ENCODE measurements around the gene AGK. TPM values are rescaled to one million over a fixed set of nuclear protein-coding genes. Genes with fewer than 3 reads are reported as not detected.

The AGK gene
- total RNA-seq, 1 donor from 2014 or later = 28.6 TPM

DNA sequence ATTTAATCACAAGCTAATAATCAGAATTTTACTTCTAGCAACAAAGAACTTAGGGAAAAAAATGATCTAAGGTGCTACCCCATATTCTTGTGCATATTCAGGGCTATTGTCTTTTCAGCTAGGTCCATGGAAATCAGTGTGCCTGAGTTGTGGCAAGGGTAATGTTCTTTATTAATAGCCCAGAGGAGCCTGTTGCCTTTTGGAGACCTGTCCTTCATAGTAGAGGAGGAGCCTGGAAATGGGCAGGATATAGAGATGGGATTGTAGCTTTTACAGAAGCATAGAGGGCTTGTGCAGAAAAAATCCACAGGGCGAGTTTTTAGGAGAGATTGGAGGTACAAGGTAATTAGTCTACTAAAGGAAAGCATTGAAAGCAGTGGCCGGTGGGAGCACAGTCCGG, 38.9 kb downstream of the AGK start:
- Mint-ChIP-seq H3K4me3 (ENCODE audit: unreplicated experiment) (no peak overlapping the region), H3K36me3 (ENCODE audit: low read depth, unreplicated experiment) (peaks cover 1% of the 10 kb centered on the region), H3K27ac (ENCODE audit: unreplicated experiment) (no peak overlapping the region), H3K27me3 (ENCODE audit: low read depth, unreplicated experiment) (no peaks in the 10 kb centered on the region), H3K4me1 (ENCODE audit: low read depth, unreplicated experiment) (peaks cover 43% of the 10 kb centered on the region), H3K9me3 (ENCODE audit: unreplicated experiment) (no peaks in the 10 kb centered on the region)
- TF ChIP-seq, protein P1, sequence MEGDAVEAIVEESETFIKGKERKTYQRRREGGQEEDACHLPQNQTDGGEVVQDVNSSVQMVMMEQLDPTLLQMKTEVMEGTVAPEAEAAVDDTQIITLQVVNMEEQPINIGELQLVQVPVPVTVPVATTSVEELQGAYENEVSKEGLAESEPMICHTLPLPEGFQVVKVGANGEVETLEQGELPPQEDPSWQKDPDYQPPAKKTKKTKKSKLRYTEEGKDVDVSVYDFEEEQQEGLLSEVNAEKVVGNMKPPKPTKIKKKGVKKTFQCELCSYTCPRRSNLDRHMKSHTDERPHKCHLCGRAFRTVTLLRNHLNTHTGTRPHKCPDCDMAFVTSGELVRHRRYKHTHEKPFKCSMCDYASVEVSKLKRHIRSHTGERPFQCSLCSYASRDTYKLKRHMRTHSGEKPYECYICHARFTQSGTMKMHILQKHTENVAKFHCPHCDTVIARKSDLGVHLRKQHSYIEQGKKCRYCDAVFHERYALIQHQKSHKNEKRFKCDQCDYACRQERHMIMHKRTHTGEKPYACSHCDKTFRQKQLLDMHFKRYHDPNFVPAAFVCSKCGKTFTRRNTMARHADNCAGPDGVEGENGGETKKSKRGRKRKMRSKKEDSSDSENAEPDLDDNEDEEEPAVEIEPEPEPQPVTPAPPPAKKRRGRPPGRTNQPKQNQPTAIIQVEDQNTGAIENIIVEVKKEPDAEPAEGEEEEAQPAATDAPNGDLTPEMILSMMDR (IDR thresholded peaks at IDR 0.05; ENCODE audit: insufficient read depth, low read depth, low read length) = no peak
- no peak for TF ChIP-seq EZH2 (IDR thresholded peaks at IDR 0.05; ENCODE audit: insufficient read depth, low read length)
- H3K4me1 ChIP-seq (ENCODE audit: insufficient read depth, low read length) = peaks cover 17% of the 10 kb centered on the region
- H3K4me2 ChIP-seq (ENCODE audit: low read length) = no peak overlapping the region
- DNase-seq (ENCODE audit: low read depth) (no peak), FAIRE-seq (no peak)
- H3K4me3 ChIP-seq (ENCODE audit: insufficient read depth, low read depth, low read length) = no peak overlapping the region
- H3K79me2 ChIP-seq (ENCODE audit: insufficient read depth, low read length) = no peaks in the 10 kb centered on the region
- no peaks in the 10 kb centered on the region for H4K20me1 ChIP-seq (ENCODE audit: insufficient read depth, low read length)
- no peak overlapping the region for H2AFZ ChIP-seq (ENCODE audit: low read depth, low read length)
- no peaks in the 10 kb centered on the region for H3K27me3 ChIP-seq (ENCODE audit: insufficient read depth, low read length)
- no peaks in the 10 kb centered on the region for H3K36me3 ChIP-seq (ENCODE audit: insufficient read depth, low read length)
- H3K9me3 ChIP-seq (ENCODE audit: insufficient read depth, low read depth, low read length) = no peaks in the 10 kb centered on the region
- H3K9ac ChIP-seq (ENCODE audit: low read length) = no peak overlapping the region
- H3K27ac ChIP-seq (ENCODE audit: low read depth, low read length) = no peak overlapping the region

DNA sequence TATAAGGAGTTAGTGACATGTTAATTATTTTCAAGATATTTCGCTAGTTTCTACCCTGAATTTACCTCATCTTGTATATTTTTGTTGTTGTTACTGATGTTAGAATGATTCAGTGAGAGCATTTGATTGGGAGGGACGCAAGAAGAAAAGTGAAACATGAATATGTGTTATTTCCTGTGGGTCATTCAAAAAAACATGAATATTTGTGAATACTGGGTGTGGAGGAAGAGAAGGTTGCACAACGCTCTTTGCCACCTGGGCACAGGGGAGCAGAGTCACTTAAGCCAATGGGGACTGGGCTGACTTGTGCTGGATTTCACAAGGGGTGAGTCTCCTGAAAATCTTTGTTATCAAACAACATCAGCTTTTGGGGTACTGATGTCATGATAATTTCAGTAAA, 39.5 kb downstream of the AGK start:
- peaks cover 1% of the 10 kb centered on the region for H3K36me3 Mint-ChIP-seq (ENCODE audit: low read depth, unreplicated experiment)
- TF ChIP-seq EZH2 (IDR thresholded peaks at IDR 0.05; ENCODE audit: insufficient read depth, low read length) = no peak
- TF ChIP-seq, protein P1 (IDR thresholded peaks at IDR 0.05; ENCODE audit: insufficient read depth, low read depth, low read length) = no peak
- no peaks in the 10 kb centered on the region for H3K27me3 Mint-ChIP-seq (ENCODE audit: low read depth, unreplicated experiment)
- Histone ChIP-seq H4K20me1 (ENCODE audit: insufficient read depth, low read length) (no peaks in the 10 kb centered on the region), H3K9ac (ENCODE audit: low read length) (no peak overlapping the region), H3K4me1 (ENCODE audit: insufficient read depth, low read length) (peaks cover 11% of the 10 kb centered on the region), H3K79me2 (ENCODE audit: insufficient read depth, low read length) (no peaks in the 10 kb centered on the region), H2AFZ (ENCODE audit: low read depth, low read length) (no peak overlapping the region), H3K4me3 (ENCODE audit: insufficient read depth, low read depth, low read length) (no peak overlapping the region), H3K27me3 (ENCODE audit: insufficient read depth, low read length) (no peaks in the 10 kb centered on the region), H3K36me3 (ENCODE audit: insufficient read depth, low read length) (no peaks in the 10 kb centered on the region), H3K9me3 (ENCODE audit: insufficient read depth, low read depth, low read length) (no peaks in the 10 kb centered on the region), H3K4me2 (ENCODE audit: low read length) (no peak overlapping the region), H3K27ac (ENCODE audit: low read depth, low read length) (no peak overlapping the region)
- peaks cover 37% of the 10 kb centered on the region for H3K4me1 Mint-ChIP-seq (ENCODE audit: low read depth, unreplicated experiment)
- no peak for FAIRE-seq
- H3K4me3 Mint-ChIP-seq (ENCODE audit: unreplicated experiment) = no peak overlapping the region
- no peak for DNase-seq (ENCODE audit: low read depth)
- peak overlapping the region; percentile 5 for H3K27ac Mint-ChIP-seq (ENCODE audit: unreplicated experiment)
- H3K9me3 Mint-ChIP-seq (ENCODE audit: unreplicated experiment) = no peaks in the 10 kb centered on the region

DNA sequence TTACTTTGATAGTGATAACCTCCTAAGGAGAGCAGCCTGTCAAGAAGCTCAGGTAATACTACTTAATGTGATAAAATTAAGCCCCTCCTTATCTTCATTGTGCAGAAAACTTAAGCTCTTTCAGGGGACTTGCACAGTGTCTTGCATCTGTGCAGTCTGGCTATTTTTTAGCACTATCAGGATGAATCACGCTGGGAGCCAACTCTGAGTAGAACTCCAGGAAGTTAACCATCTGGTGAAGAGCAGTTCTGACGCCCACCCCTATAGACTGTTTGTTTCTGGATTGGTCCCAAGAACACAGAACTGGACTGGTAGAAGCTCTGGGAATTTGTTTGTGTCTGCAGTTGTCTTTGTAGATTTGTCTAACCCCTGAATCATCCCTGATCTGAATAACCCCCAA, 41.9 kb downstream of the AGK start:
- Histone ChIP-seq H3K4me2 (ENCODE audit: low read length) (peak overlapping the region; percentile 45), H3K36me3 (ENCODE audit: insufficient read depth, low read length) (no peaks in the 10 kb centered on the region), H2AFZ (ENCODE audit: low read depth, low read length) (no peak overlapping the region), H3K27me3 (ENCODE audit: insufficient read depth, low read length) (no peaks in the 10 kb centered on the region), H3K4me3 (ENCODE audit: insufficient read depth, low read depth, low read length) (no peak overlapping the region), H3K4me1 (ENCODE audit: insufficient read depth, low read length) (no peaks in the 10 kb centered on the region), H3K9ac (ENCODE audit: low read length) (no peak overlapping the region), H3K79me2 (ENCODE audit: insufficient read depth, low read length) (no peaks in the 10 kb centered on the region), H4K20me1 (ENCODE audit: insufficient read depth, low read length) (no peaks in the 10 kb centered on the region), H3K9me3 (ENCODE audit: insufficient read depth, low read depth, low read length) (no peaks in the 10 kb centered on the region), H3K27ac (ENCODE audit: low read depth, low read length) (no peak overlapping the region)
- Mint-ChIP-seq H3K36me3 (ENCODE audit: low read depth, unreplicated experiment) (no peaks in the 10 kb centered on the region), H3K4me1 (ENCODE audit: low read depth, unreplicated experiment) (peaks cover 23% of the 10 kb centered on the region), H3K27ac (ENCODE audit: unreplicated experiment) (peak overlapping the region; percentile 65), H3K9me3 (ENCODE audit: unreplicated experiment) (no peaks in the 10 kb centered on the region), H3K27me3 (ENCODE audit: low read depth, unreplicated experiment) (no peaks in the 10 kb centered on the region), H3K4me3 (ENCODE audit: unreplicated experiment) (no peak overlapping the region)
- FAIRE-seq = no peak
- DNase-seq (ENCODE audit: low read depth) = peak; percentile 77
- TF ChIP-seq EZH2 (IDR thresholded peaks at IDR 0.05; ENCODE audit: insufficient read depth, low read length) = no peak
- TF ChIP-seq, protein P1 (IDR thresholded peaks at IDR 0.05; ENCODE audit: insufficient read depth, low read depth, low read length) = no peak
